Retinal pigment epithelial cell (primary cell): ENCODE data around the gene EEF1AKMT3.
A peak's percentile ranks its signal among the peaks of the same experiment; 100 is the strongest.
"Not testable (repeated sequence)": the region's sequence is repeated elsewhere in the genome, so short reads cannot be mapped to it uniquely, and the experiment has no call there.

ENCODE experiments used
- DNase-seq: peaks from one replicate; pipeline ENCODE4 v3.0.0-alpha.2; 2010; ENCODE audit warnings: low read depth
- H3K4me3 ChIP-seq: 2 replicates; pipeline ENCODE4 v1.5.1; 2011; ENCODE audit warnings: mild to moderate bottlenecking, low read length, control low read depth, moderate library complexity
- CTCF ChIP-seq: conservative IDR thresholded peaks from 2 replicates; pipeline ENCODE4 v1.5.1; 2011; ENCODE audit warnings: low read depth, low read length, control low read depth, inconsistent platforms

Gene EEF1AKMT3

GRCh38 chr12:57815177-57816000 is 43.0 kb downstream of the EEF1AKMT3 start:
- H3K4me3 ChIP-seq: no peak overlapping the region
- TF ChIP-seq CTCF: peak; percentile 14
- no peak for DNase-seq

- no peak for DNase-seq
These were observed 43.8 kb downstream of the EEF1AKMT3 start for GRCh38 chr12:57816001-57816854.

GRCh38 chr12:57816855-57817151 is 44.4 kb downstream of the EEF1AKMT3 start:
- no peak for TF ChIP-seq CTCF

More at GRCh38 chr12:57816001-57816854, 43.8 kb downstream of the EEF1AKMT3 start:
- H3K4me3 ChIP-seq: no peak overlapping the region
- no peak for TF ChIP-seq CTCF

GRCh38 chr12:57817261-57817989 is 45.0 kb downstream of the EEF1AKMT3 start:
- no peak for DNase-seq
- no peak for TF ChIP-seq CTCF
- no peak overlapping the region for H3K4me3 ChIP-seq

More at GRCh38 chr12:57816855-57817151, 44.4 kb downstream of the EEF1AKMT3 start:
- no peak for DNase-seq
- no peak overlapping the region for H3K4me3 ChIP-seq

- not testable (repeated sequence) for DNase-seq, H3K4me3 ChIP-seq
These were observed 45.5 kb downstream of the EEF1AKMT3 start for GRCh38 chr12:57817990-57818331.

- not testable (repeated sequence) for H3K4me3 ChIP-seq, DNase-seq
These were observed 47.7 kb downstream of the EEF1AKMT3 start for GRCh38 chr12:57820119-57820518.

- H3K4me3 ChIP-seq, DNase-seq: not testable (repeated sequence)
These were observed 48.6 kb downstream of the EEF1AKMT3 start for GRCh38 chr12:57821015-57821414.

- TF ChIP-seq CTCF: no peak
- no peak overlapping the region for H3K4me3 ChIP-seq
- DNase-seq: no peak
These were observed 49.2 kb downstream of the EEF1AKMT3 start for GRCh38 chr12:57821474-57822214.
